ENCODE measurements around the gene FIZ1. TPM values are rescaled to one million over a fixed set of nuclear protein-coding genes. Genes with fewer than 3 reads are reported as not detected.

The FIZ1 gene
- total RNA-seq, 1 experiment from 2014 or later, result 29.3 TPM

GRCh38 chr19:55646889-55647731, 47.8 kb upstream of the FIZ1 start:
- TF ChIP-seq EZH2 (IDR thresholded peaks at IDR 0.05; ENCODE audit: borderline replicate concordance, low read depth, low read length, poor library complexity, severe bottlenecking) (no peak), CTCF (conservative IDR thresholded peaks at IDR 0.05; ENCODE audit: low read depth, low read length) (no peak)

GRCh38 chr19:55645512-55645881, 46.2 kb upstream of the FIZ1 start:
- Histone ChIP-seq H3K27me3 (replicated peaks; ENCODE audit: insufficient read depth, low read depth, low read length, poor library complexity) (no peaks in the 10 kb centered on the region), H3K4me1 (ENCODE audit: insufficient read depth, low read length, poor library complexity, severe bottlenecking) (peaks cover 33% of the 10 kb centered on the region), H3K27ac (ENCODE audit: low read depth, low read length, poor library complexity, severe bottlenecking) (no peak overlapping the region), H3K4me3 (ENCODE audit: low read depth, low read length, poor library complexity, severe bottlenecking) (no peak overlapping the region), H3K9me3 (ENCODE audit: low read depth, low read length, poor library complexity, severe bottlenecking) (no peaks in the 10 kb centered on the region), H3K36me3 (ENCODE audit: insufficient read depth, low read length, poor library complexity, severe bottlenecking) (peaks cover 14% of the 10 kb centered on the region)
- no peak for DNase-seq (ENCODE audit: low spot score)
- ChIA-PET CTCF (no interaction called here), POLR2A (ENCODE audit: low non-redundant PET) (no interaction called here)
- intact Hi-C loops (cut with micrococcal nuclease; ENCODE audit: unreplicated experiment), result no loop called here
- TF ChIP-seq CTCF (conservative IDR thresholded peaks at IDR 0.05; ENCODE audit: low read depth, low read length) (no peak), EZH2 (IDR thresholded peaks at IDR 0.05; ENCODE audit: borderline replicate concordance, low read depth, low read length, poor library complexity, severe bottlenecking) (no peak)
- BruUV-seq (replicated peaks), result TSS peak; percentile 24

More at GRCh38 chr19:55646889-55647731, 47.8 kb upstream of the FIZ1 start:
- DNase-seq (ENCODE audit: low spot score), result no peak
- peak overlapping the region; percentile 98 for H3K27ac ChIP-seq (ENCODE audit: low read depth, low read length, poor library complexity, severe bottlenecking)
- H3K36me3 ChIP-seq (ENCODE audit: insufficient read depth, low read length, poor library complexity, severe bottlenecking), result peaks cover 23% of the 10 kb centered on the region
- peak overlapping the region; percentile 93 for H3K4me3 ChIP-seq (ENCODE audit: low read depth, low read length, poor library complexity, severe bottlenecking)
- H3K9me3 ChIP-seq (ENCODE audit: low read depth, low read length, poor library complexity, severe bottlenecking), result no peaks in the 10 kb centered on the region
- ChIA-PET CTCF (interaction anchor here (0.8 to 1.0 kb wide), 2 partner anchors 14 to 23 kb away, joined by 3 read pairs; partner anchors contain the start of gene ZNF784), POLR2A (ENCODE audit: low non-redundant PET) (no interaction called here)
- H3K4me1 ChIP-seq (ENCODE audit: insufficient read depth, low read length, poor library complexity, severe bottlenecking), result peaks cover 32% of the 10 kb centered on the region
- H3K27me3 ChIP-seq (replicated peaks; ENCODE audit: insufficient read depth, low read depth, low read length, poor library complexity), result no peaks in the 10 kb centered on the region
- intact Hi-C loops (cut with micrococcal nuclease; ENCODE audit: unreplicated experiment), result no loop called here
- BruUV-seq (replicated peaks), result no TSS peak

- TF ChIP-seq CTCF (conservative IDR thresholded peaks at IDR 0.05; ENCODE audit: low read depth, low read length) (no peak), EZH2 (IDR thresholded peaks at IDR 0.05; ENCODE audit: borderline replicate concordance, low read depth, low read length, poor library complexity, severe bottlenecking) (no peak)
- H3K4me3 ChIP-seq (ENCODE audit: low read depth, low read length, poor library complexity, severe bottlenecking), result peak overlapping the region; percentile 81
- H3K4me1 ChIP-seq (ENCODE audit: insufficient read depth, low read length, poor library complexity, severe bottlenecking), result peaks cover 39% of the 10 kb centered on the region
- no peaks in the 10 kb centered on the region for H3K9me3 ChIP-seq (ENCODE audit: low read depth, low read length, poor library complexity, severe bottlenecking)
- CTCF ChIA-PET, result no interaction called here
- intact Hi-C loops (cut with micrococcal nuclease; ENCODE audit: unreplicated experiment), result no loop called here
- peaks cover 13% of the 10 kb centered on the region for H3K36me3 ChIP-seq (ENCODE audit: insufficient read depth, low read length, poor library complexity, severe bottlenecking)
- BruUV-seq (replicated peaks), result no TSS peak
- no peaks in the 10 kb centered on the region for H3K27me3 ChIP-seq (replicated peaks; ENCODE audit: insufficient read depth, low read depth, low read length, poor library complexity)
- DNase-seq (ENCODE audit: low spot score), result no peak
- POLR2A ChIA-PET (ENCODE audit: low non-redundant PET), result no interaction called here
- no peak overlapping the region for H3K27ac ChIP-seq (ENCODE audit: low read depth, low read length, poor library complexity, severe bottlenecking)
Observed at GRCh38 chr19:55644842-55645511, 45.7 kb upstream of the FIZ1 start.

Measured in A673 (cell line).